OCI-LY3 (cell line): ENCODE measurements around the gene OSCAR.
"Not testable (repeated sequence)": the region's sequence is repeated elsewhere in the genome, so short reads cannot be mapped to it uniquely, and the experiment has no call there.

ENCODE experiments used
- H2AFZ ChIP-seq: fragments of 200-600, 300-600 bp; shearing (Covaris generic); 2 replicates; pipeline ENCODE4 v1.6.0; 2014; ENCODE audit warnings: antibody characterized with exemption, low read depth, low read length
- H3K27ac ChIP-seq: fragments of 200-600, 300-600 bp; sonication (generic); 2 replicates; pipeline ENCODE4 v1.5.1; 2014; ENCODE audit warnings: mild to moderate bottlenecking, low read length, moderate library complexity, mixed read lengths
- H3K27me3 ChIP-seq: fragments of 200-600, 300-600 bp; sonication (generic); 2 replicates; pipeline ENCODE4 v1.6.1; 2014; ENCODE audit warnings: low read depth, low read length, mixed read lengths
- H3K36me3 ChIP-seq: fragments of 200-600, 300-600 bp; sonication (generic); replicated peaks from 2 replicates; pipeline ENCODE3; 2014; ENCODE audit warnings: low read depth, low read length, mixed read lengths
- H3K4me1 ChIP-seq: fragments of 300-600, 200-600 bp; sonication (generic); 2 replicates; pipeline ENCODE4 v1.6.1; 2014; ENCODE audit warnings: low read length, mixed read lengths
- H3K4me2 ChIP-seq: fragments of 200-600, 300-600 bp; sonication (generic); 2 replicates; pipeline ENCODE4 v1.6.1; 2014; ENCODE audit warnings: low read length, mixed read lengths
- H3K4me3 ChIP-seq: fragments of 300-600, 200-600 bp; sonication (generic); 2 replicates; pipeline ENCODE4 v1.5.1; 2014; ENCODE audit warnings: antibody characterized with exemption, mild to moderate bottlenecking, low read length, moderate library complexity
- H3K79me2 ChIP-seq: fragments of 300-600, 200-600 bp; shearing (Covaris generic); 2 replicates; pipeline ENCODE4 v1.6.1; 2014; ENCODE audit warnings: mild to moderate bottlenecking, low read length, mixed read lengths
- H3K9ac ChIP-seq: fragments of 300-600, 200-600 bp; shearing (Covaris generic); 2 replicates; pipeline ENCODE4 v1.6.0; 2014; ENCODE audit warnings: mild to moderate bottlenecking, low read length, moderate library complexity
- H3K9me3 ChIP-seq: fragments of 200-600, 300-600 bp; shearing (Covaris generic); 2 replicates; pipeline ENCODE4 v1.6.1; 2014; ENCODE audit warnings: low read length, mixed read lengths; ENCODE audit not compliant: insufficient read depth
- H4K20me1 ChIP-seq: fragments of 200-600, 300-600 bp; sonication (generic); 2 replicates; pipeline ENCODE4 v1.6.1; 2016; ENCODE audit warnings: low read length, mixed read lengths; ENCODE audit not compliant: insufficient read depth
- CTCF ChIP-seq: fragments of 200-600, 300-600 bp; sonication (generic); IDR thresholded peaks from 2 replicates; pipeline ENCODE4 v1.5.1; 2014; ENCODE audit warnings: antibody characterized with exemption, low read length, low read depth
- EZH2phosphoT487 ChIP-seq: fragments of 200-600 bp; shearing (Covaris generic); IDR thresholded peaks from 2 replicates; pipeline ENCODE4 v1.6.1; 2018; ENCODE audit warnings: antibody characterized with exemption, mixed run types, low read depth

The OSCAR gene

GRCh38 chr19:54099190-54099902 lies 1.3 kb downstream of the OSCAR start:
- TF ChIP-seq EZH2phosphoT487: no peak
- TF ChIP-seq CTCF: no peak
- H3K27me3 ChIP-seq: no peaks in the 10 kb centered on the region
- H3K4me3 ChIP-seq: no peak overlapping the region
- no peaks in the 10 kb centered on the region for H3K9me3 ChIP-seq
- H3K4me1 ChIP-seq: peaks cover 12% of the 10 kb centered on the region
- peaks cover 1% of the 10 kb centered on the region for H3K36me3 ChIP-seq
- no peak overlapping the region for H3K27ac ChIP-seq
- H4K20me1 ChIP-seq: no peaks in the 10 kb centered on the region
- no peak overlapping the region for H3K4me2 ChIP-seq
- H2AFZ ChIP-seq: no peak overlapping the region
- H3K79me2 ChIP-seq: peaks cover 17% of the 10 kb centered on the region
- H3K9ac ChIP-seq: no peak overlapping the region

GRCh38 chr19:54096617-54097106 lies 3.9 kb downstream of the OSCAR start:
- H3K4me2 ChIP-seq: peak overlapping the region; percentile 89
- H2AFZ ChIP-seq: peak overlapping the region; percentile 99
- H3K79me2 ChIP-seq: no peaks in the 10 kb centered on the region
- H3K36me3 ChIP-seq: no peaks in the 10 kb centered on the region
- no peaks in the 10 kb centered on the region for H3K9me3 ChIP-seq
- no peaks in the 10 kb centered on the region for H4K20me1 ChIP-seq
- no peaks in the 10 kb centered on the region for H3K27me3 ChIP-seq
- H3K4me1 ChIP-seq: peaks cover 6% of the 10 kb centered on the region; the same call in 1 of the 2 replicates
- no peak for TF ChIP-seq EZH2phosphoT487
- TF ChIP-seq CTCF: peak; percentile 31
- H3K9ac ChIP-seq: peak overlapping the region; percentile 59
- H3K4me3 ChIP-seq: peak overlapping the region; percentile 76
- H3K27ac ChIP-seq: no peak overlapping the region

GRCh38 chr19:54095859-54096616 lies 4.6 kb downstream of the OSCAR start:
- H3K79me2 ChIP-seq, H3K4me1 ChIP-seq, H3K36me3 ChIP-seq, H3K27ac ChIP-seq, H3K9me3 ChIP-seq, H3K27me3 ChIP-seq, H4K20me1 ChIP-seq: not testable (repeated sequence)
- Histone ChIP-seq H3K4me3 (peak overlapping the region; percentile 76), H2AFZ (peak overlapping the region; percentile 99), H3K4me2 (peak overlapping the region; percentile 89), H3K9ac (peak overlapping the region; percentile 59; the same call in 1 of the 2 replicates)

GRCh38 chr19:54095136-54095858 lies 5.3 kb downstream of the OSCAR start:
- H3K79me2 ChIP-seq: no peaks in the 10 kb centered on the region
- H3K27ac ChIP-seq: no peak overlapping the region
- H3K4me2 ChIP-seq: no peak overlapping the region
- peaks cover 6% of the 10 kb centered on the region; the same call in 1 of the 2 replicates for H3K4me1 ChIP-seq
- H3K36me3 ChIP-seq: no peaks in the 10 kb centered on the region
- no peak overlapping the region for H2AFZ ChIP-seq
- H3K27me3 ChIP-seq: no peaks in the 10 kb centered on the region
- no peaks in the 10 kb centered on the region for H4K20me1 ChIP-seq
- TF ChIP-seq EZH2phosphoT487 (no peak), CTCF (no peak)
- no peak overlapping the region for H3K4me3 ChIP-seq
- H3K9ac ChIP-seq: no peak overlapping the region
- no peaks in the 10 kb centered on the region for H3K9me3 ChIP-seq
